ENCODE results near the gene MYBL2. TPM values are rescaled to one million over a fixed set of nuclear protein-coding genes. Genes with fewer than 3 reads are reported as not detected.

Gene MYBL2
- polyA plus RNA-seq, 1 of the 3 experiments (the other 2 are of a cell fraction): 9.7 TPM

DNA sequence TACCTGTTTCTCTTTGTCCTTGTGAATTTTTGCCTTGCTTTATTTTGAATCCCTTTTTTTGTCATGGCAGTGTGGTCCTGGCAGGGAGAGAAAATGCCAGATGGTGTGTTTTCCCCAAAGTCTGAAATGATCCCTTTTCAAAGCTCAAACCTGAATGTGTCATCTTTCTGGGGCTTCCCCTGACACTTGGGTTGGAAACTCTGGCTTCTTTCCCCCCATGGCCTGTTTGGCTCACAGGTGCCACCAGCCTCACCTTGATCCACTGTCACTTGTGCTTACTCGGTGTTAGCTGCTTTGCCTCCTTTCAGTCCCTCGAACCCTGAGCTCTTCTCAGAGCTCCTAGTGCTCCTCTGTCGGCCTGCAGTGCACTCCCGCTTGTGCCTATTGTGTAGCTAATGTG is 22.3 kb downstream of the MYBL2 start:
- Histone ChIP-seq H2AFZ (ENCODE audit: low read depth) (no peak overlapping the region), H3F3A (replicated peaks; ENCODE audit: insufficient read depth) (no peaks in the 10 kb centered on the region), H3K4me3 (ENCODE audit: low read depth in 2 of 2, low read length in 1 of 2) (no peak overlapping the region), H3K4me2 (no peak overlapping the region), H4K20me1 (ENCODE audit: insufficient read depth) (no peaks in the 10 kb centered on the region), H3K4me1 (ENCODE audit: control insufficient read depth in 1 of 2, insufficient read depth in 2 of 2, low read depth in 1 of 2, low read length in 1 of 2) (no peaks in the 10 kb centered on the region), H3K27ac (ENCODE audit: low read depth in 2 of 2, low read length in 1 of 2) (no peak overlapping the region), H3K27me3 (ENCODE audit: insufficient read depth) (no peaks in the 10 kb centered on the region), H3K79me2 (ENCODE audit: insufficient read depth) (no peaks in the 10 kb centered on the region), H3K9me3 (no peaks in the 10 kb centered on the region), H3K9ac (no peak overlapping the region), H3K9me2 (no peaks in the 10 kb centered on the region), H3K36me3 (replicated peaks in 1 of 2; ENCODE audit: control insufficient read depth in 1 of 2, insufficient read depth in 2 of 2, low read length in 1 of 2) (no peaks in the 10 kb centered on the region)
- ChIA-PET POLR2A (no interaction called here), CTCF (interaction anchor here (0.6 to 2.7 kb wide), 7 partner anchors 11 to 1033 kb away, joined by 3 to 12 read pairs (median 3); no protein-coding TSS in a partner anchor)
- TF ChIP-seq, protein P1, sequence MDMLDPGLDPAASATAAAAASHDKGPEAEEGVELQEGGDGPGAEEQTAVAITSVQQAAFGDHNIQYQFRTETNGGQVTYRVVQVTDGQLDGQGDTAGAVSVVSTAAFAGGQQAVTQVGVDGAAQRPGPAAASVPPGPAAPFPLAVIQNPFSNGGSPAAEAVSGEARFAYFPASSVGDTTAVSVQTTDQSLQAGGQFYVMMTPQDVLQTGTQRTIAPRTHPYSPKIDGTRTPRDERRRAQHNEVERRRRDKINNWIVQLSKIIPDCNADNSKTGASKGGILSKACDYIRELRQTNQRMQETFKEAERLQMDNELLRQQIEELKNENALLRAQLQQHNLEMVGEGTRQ (IDR thresholded peaks at IDR 0.05; ENCODE audit: borderline replicate concordance, low read depth, low read length): no peak
- TF ChIP-seq ELF1 (IDR thresholded peaks at IDR 0.05) (no peak), RCOR1 (IDR thresholded peaks at IDR 0.05; ENCODE audit: low read length) (no peak), TCF12 (IDR thresholded peaks at IDR 0.05) (no peak), FOXJ3 (CRISPR knock-in tag; IDR thresholded peaks at IDR 0.05) (no peak), FOXM1 (IDR thresholded peaks at IDR 0.05; ENCODE audit: low read depth) (no peak), RXRA (IDR thresholded peaks at IDR 0.05; ENCODE audit: borderline replicate concordance, low read depth) (no peak), JUND (IDR thresholded peaks at IDR 0.05) (no peak), RAD21 (IDR thresholded peaks at IDR 0.05; ENCODE audit: low read length) (no peak)
- no peak for DNase-seq
- WGBS (ENCODE audit: low lambda C conversion rate): 98% methylated on average over 4 of the region's 4 CpGs

DNA sequence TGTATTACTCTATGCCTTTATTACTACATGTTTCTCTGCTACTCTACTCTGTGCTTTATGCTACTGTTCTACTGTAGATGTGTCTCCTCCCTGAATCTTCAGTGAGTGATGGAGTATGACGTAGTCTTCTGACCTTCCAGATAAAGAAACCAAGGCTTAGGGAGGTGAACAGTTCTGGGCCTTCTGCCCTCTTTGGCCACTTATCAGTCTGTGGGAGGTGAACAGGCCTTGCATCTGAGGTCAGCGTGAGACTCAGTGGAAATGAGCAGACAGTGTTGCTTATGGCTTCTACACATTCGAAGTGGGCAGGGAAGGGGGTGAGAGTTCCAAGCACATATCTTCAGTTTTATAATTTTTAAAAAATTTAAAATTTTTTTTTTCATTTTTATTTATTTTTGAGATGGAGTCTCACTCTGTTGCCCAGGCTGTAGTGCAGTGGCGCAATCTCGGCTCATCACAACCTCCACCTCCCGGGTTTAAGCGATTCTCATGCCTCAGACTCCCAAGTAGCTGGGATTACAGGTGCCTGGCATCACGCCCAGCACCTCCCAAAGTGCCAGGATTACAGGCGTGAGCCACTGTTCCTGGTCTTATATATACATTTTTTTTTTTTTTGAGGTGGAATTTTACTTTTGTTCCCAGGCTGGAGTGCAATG is 24.2 kb downstream of the MYBL2 start:
- no peaks in the 10 kb centered on the region for H3K9me3 ChIP-seq
- H3K79me2 ChIP-seq (ENCODE audit: insufficient read depth): no peaks in the 10 kb centered on the region
- no peak overlapping the region for H3K27ac ChIP-seq (ENCODE audit: low read depth in 2 of 2, low read length in 1 of 2)
- CTCF ChIA-PET: interaction anchor here (0.6 to 4.1 kb wide), 20 partner anchors 10 to 617 kb away, joined by 3 to 40 read pairs (median 4); no protein-coding TSS in a partner anchor
- H3K4me1 ChIP-seq (ENCODE audit: control insufficient read depth in 1 of 2, insufficient read depth in 2 of 2, low read depth in 1 of 2, low read length in 1 of 2): no peaks in the 10 kb centered on the region
- H3K4me2 ChIP-seq: no peak overlapping the region
- no peaks in the 10 kb centered on the region for H4K20me1 ChIP-seq (ENCODE audit: insufficient read depth)
- H3K9me2 ChIP-seq: no peaks in the 10 kb centered on the region
- POLR2A ChIA-PET: no interaction called here
- no peak overlapping the region for H3K4me3 ChIP-seq (ENCODE audit: low read depth in 2 of 2, low read length in 1 of 2)
- no peak for DNase-seq
- H3K27me3 ChIP-seq (ENCODE audit: insufficient read depth): no peaks in the 10 kb centered on the region
- TF ChIP-seq RCOR1 (IDR thresholded peaks at IDR 0.05; ENCODE audit: low read length) (no peak), POLR2AphosphoS5 (IDR thresholded peaks at IDR 0.05; ENCODE audit: low read depth, low read length) (no peak), GABPA (IDR thresholded peaks at IDR 0.05; ENCODE audit: low read depth) (no peak), JUND (IDR thresholded peaks at IDR 0.05) (no peak), SIN3A (IDR thresholded peaks at IDR 0.05; ENCODE audit: borderline replicate concordance, low read depth, low read length) (no peak), TAF1 (IDR thresholded peaks at IDR 0.05; ENCODE audit: borderline replicate concordance, low read depth, low read length) (no peak), FOSL2 (IDR thresholded peaks at IDR 0.05; ENCODE audit: borderline replicate concordance, low read depth) (no peak), TEAD4 (IDR thresholded peaks at IDR 0.05; ENCODE audit: borderline replicate concordance, insufficient read depth) (no peak), YY1 (IDR thresholded peaks at IDR 0.05; ENCODE audit: low read depth) (no peak), FOXJ3 (CRISPR knock-in tag; IDR thresholded peaks at IDR 0.05) (no peak)
- TF ChIP-seq, protein P2, sequence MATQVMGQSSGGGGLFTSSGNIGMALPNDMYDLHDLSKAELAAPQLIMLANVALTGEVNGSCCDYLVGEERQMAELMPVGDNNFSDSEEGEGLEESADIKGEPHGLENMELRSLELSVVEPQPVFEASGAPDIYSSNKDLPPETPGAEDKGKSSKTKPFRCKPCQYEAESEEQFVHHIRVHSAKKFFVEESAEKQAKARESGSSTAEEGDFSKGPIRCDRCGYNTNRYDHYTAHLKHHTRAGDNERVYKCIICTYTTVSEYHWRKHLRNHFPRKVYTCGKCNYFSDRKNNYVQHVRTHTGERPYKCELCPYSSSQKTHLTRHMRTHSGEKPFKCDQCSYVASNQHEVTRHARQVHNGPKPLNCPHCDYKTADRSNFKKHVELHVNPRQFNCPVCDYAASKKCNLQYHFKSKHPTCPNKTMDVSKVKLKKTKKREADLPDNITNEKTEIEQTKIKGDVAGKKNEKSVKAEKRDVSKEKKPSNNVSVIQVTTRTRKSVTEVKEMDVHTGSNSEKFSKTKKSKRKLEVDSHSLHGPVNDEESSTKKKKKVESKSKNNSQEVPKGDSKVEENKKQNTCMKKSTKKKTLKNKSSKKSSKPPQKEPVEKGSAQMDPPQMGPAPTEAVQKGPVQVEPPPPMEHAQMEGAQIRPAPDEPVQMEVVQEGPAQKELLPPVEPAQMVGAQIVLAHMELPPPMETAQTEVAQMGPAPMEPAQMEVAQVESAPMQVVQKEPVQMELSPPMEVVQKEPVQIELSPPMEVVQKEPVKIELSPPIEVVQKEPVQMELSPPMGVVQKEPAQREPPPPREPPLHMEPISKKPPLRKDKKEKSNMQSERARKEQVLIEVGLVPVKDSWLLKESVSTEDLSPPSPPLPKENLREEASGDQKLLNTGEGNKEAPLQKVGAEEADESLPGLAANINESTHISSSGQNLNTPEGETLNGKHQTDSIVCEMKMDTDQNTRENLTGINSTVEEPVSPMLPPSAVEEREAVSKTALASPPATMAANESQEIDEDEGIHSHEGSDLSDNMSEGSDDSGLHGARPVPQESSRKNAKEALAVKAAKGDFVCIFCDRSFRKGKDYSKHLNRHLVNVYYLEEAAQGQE (IDR thresholded peaks at IDR 0.05; ENCODE audit: low read depth, low read length): no peak
- TF ChIP-seq, protein P3, sequence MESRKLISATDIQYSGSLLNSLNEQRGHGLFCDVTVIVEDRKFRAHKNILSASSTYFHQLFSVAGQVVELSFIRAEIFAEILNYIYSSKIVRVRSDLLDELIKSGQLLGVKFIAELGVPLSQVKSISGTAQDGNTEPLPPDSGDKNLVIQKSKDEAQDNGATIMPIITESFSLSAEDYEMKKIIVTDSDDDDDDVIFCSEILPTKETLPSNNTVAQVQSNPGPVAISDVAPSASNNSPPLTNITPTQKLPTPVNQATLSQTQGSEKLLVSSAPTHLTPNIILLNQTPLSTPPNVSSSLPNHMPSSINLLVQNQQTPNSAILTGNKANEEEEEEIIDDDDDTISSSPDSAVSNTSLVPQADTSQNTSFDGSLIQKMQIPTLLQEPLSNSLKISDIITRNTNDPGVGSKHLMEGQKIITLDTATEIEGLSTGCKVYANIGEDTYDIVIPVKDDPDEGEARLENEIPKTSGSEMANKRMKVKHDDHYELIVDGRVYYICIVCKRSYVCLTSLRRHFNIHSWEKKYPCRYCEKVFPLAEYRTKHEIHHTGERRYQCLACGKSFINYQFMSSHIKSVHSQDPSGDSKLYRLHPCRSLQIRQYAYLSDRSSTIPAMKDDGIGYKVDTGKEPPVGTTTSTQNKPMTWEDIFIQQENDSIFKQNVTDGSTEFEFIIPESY (IDR thresholded peaks at IDR 0.05; ENCODE audit: borderline replicate concordance, low read depth): no peak
- TF ChIP-seq, protein P4, sequence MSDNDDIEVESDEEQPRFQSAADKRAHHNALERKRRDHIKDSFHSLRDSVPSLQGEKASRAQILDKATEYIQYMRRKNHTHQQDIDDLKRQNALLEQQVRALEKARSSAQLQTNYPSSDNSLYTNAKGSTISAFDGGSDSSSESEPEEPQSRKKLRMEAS (IDR thresholded peaks at IDR 0.05; ENCODE audit: low read depth): no peak
- no peaks in the 10 kb centered on the region for H3K36me3 ChIP-seq (replicated peaks in 1 of 2; ENCODE audit: control insufficient read depth in 1 of 2, insufficient read depth in 2 of 2, low read length in 1 of 2)
- H3K9ac ChIP-seq: no peak overlapping the region
- no peaks in the 10 kb centered on the region for H3F3A ChIP-seq (replicated peaks; ENCODE audit: insufficient read depth)
- H2AFZ ChIP-seq (ENCODE audit: low read depth): no peak overlapping the region
- WGBS (ENCODE audit: low lambda C conversion rate): 90% methylated on average over 9 of the region's 9 CpGs

All from SK-N-SH (cell line).